Spleen (tissue), 11 donors: ENCODE data around the gene FAM237A. TPM values are rescaled to one million over a fixed set of nuclear protein-coding genes. Genes with fewer than 3 reads are reported as not detected.

Experiments used
- DNase-seq: peaks from one replicate; pipeline ENCODE4 v3.0.0-alpha.2; 2020
- H3K27ac ChIP-seq, 8 donors: fragments of 200-600 bp; sonication (generic) in 7 of 8; 1 replicate in 4 of 8; 2 replicates in 4 of 8; pipeline versions ENCODE4 v1.5.0 to v1.8.0; 2016 to 2021; ENCODE audit warnings: inconsistent platforms in 4 of 8, mild to moderate bottlenecking in 4 of 8, moderate library complexity in 1 of 8
- H3K27me3 ChIP-seq, 7 donors: fragments of 200-600 bp; sonication (generic) in 6 of 7; replicated peaks in 1 of 7; 1 replicate in 4 of 7; 2 replicates in 3 of 7; pipeline versions ENCODE4 v1.5.0 to v1.8.0; 2016 to 2021; ENCODE audit warnings: inconsistent platforms in 3 of 7, mild to moderate bottlenecking in 1 of 7
- H3K36me3 ChIP-seq, 6 donors: fragments of 200-600 bp; sonication (generic) in 5 of 6; 1 replicate in 4 of 6; 2 replicates in 2 of 6; pipeline versions ENCODE4 v1.5.0 to v1.8.0; 2016 to 2021; ENCODE audit warnings: inconsistent platforms in 2 of 6
- H3K4me1 ChIP-seq, 6 donors: fragments of 200-600 bp; sonication (generic) in 5 of 6; 1 replicate in 3 of 6; 2 replicates in 3 of 6; pipeline versions ENCODE4 v1.5.0 to v1.8.0; 2016 to 2021; ENCODE audit warnings: inconsistent platforms in 3 of 6
- H3K4me3 ChIP-seq, 8 donors: fragments of 200-600 bp; sonication (generic) in 7 of 8; 1 replicate in 4 of 8; 2 replicates in 4 of 8; pipeline versions ENCODE4 v1.5.0 to v1.8.0; 2016 to 2021; ENCODE audit warnings: inconsistent platforms in 4 of 8, mild to moderate bottlenecking in 4 of 8, moderate library complexity in 2 of 8
- H3K9me3 ChIP-seq, 8 donors: fragments of 200-600 bp; sonication (generic) in 7 of 8; 1 replicate in 4 of 8; 2 replicates in 4 of 8; pipeline versions ENCODE4 v1.5.0 to v1.8.0; 2016 to 2021; ENCODE audit warnings: inconsistent platforms in 4 of 8
- CTCF ChIP-seq, 11 experiments: fragments of 200-600 bp in 7 of 11; fragments of 450-650 bp in 4 of 11; sonication (generic) in 4 of 11; IDR thresholded peaks in 8 of 11; conservative IDR thresholded peaks in 3 of 11; 1 replicate in 7 of 11; 2 replicates in 4 of 11; pipeline versions ENCODE4 v1.4.0 to v1.8.0; 2016 to 2021; ENCODE audit warnings: antibody characterized with exemption in 11 of 11, inconsistent platforms in 4 of 11, mild to moderate bottlenecking in 1 of 11
- POLR2A ChIP-seq, 3 donors: fragments of 450-650 bp; IDR thresholded peaks; one replicate each; pipeline ENCODE4 v1.5.1; 2017; ENCODE audit warnings: antibody characterized with exemption in 3 of 3, mild to moderate bottlenecking in 1 of 3
- POLR2AphosphoS5 ChIP-seq, 3 donors: sonication (generic); formaldehyde crosslinking; IDR thresholded peaks; one replicate each; pipeline ENCODE4 v1.5.1; 2017; ENCODE audit warnings: antibody characterized with exemption in 3 of 3
- WGBS, 5 donors: extraction: QIAGEN DNeasy Blood & Tissue Kit in 3 of 5; methylation state at CpG; one replicate each; pipeline versions ENCODE4 v1.1.5 to v1.1.7; 2013 to 2018; 5-methylcytosine and 5-hydroxymethylcytosine counted together
- intact Hi-C: fragments of 100-400 bp; cut with DNase I; formaldehyde crosslinking; loops from one replicate; pipeline ENCODE4 v1.15.0; 2023; ENCODE audit warnings: low total_unique reads
- polyA plus RNA-seq, 3 donors: library from polyadenylated mRNA; stranded (reverse); fragments of 200-250 nt; gene quantifications; one replicate each; pipeline ENCODE4 v1.2.1, GENCODE V29; 2013
- total RNA-seq, 7 donors: library from RNA; depleted of rRNA in 3 of 7; stranded (reverse); fragments of >200 nt in 3 of 7; fragmentation: NEBNext Ultra II Directional in 4 of 7; extraction: Animal tissue kit (Norgen Biotek cat#: 25700) in 4 of 7; gene quantifications; one replicate each; pipeline versions ENCODE4 v1.1.0 to v1.2.1, GENCODE V29; 2016 to 2021
- donor health status: healthy with polysubstance abuse.
- donor health status: DM: no; HTN: no; CAD: no; lungs with moderate emphysema.
- donor health status: DM: no; HTN: no; CAD: no.
- donor health status: Bipolar disorder and iron deficiency.
- donor health status: healthy.
- donor health status: DM: no; HTN: no; CAD: no.
- donor health status: DM: yes; HTN: yes; CAD: no.

Gene FAM237A
- total and polyA plus RNA-seq, 10 donors = not detected

DNA sequence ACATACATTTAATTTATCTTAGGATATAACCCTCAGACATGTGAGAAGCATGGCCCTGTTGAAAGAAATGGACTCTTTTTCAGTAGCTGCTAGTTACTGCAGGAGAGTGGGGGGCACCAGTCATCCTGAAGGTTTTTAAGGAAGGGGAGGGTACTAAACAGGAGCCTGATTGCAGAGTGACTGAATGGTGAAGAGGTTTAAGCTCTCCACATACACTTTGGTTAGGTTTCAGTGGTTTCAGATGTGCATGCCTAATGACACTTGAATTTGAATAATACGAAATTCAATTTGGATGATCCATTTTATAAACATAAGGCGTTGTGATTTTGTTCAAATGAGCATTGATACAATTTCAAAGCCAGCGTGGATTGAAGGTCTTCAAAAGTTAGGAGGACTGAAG is 10.9 kb upstream of the FAM237A start:
- no peak for DNase-seq
- Histone ChIP-seq H3K27me3 (peaks cover 0 to 5% (median 0%) of the 10 kb centered on the region in 7 donors), H3K4me3 (no peak overlapping the region), H3K4me1 (no peaks in the 10 kb centered on the region), H3K9me3 (no peaks in the 10 kb centered on the region), H3K27ac (no peak overlapping the region), H3K36me3 (no peaks in the 10 kb centered on the region)
- no peak for TF ChIP-seq POLR2AphosphoS5 (IDR thresholded peaks at IDR 0.05)
- no peak for TF ChIP-seq CTCF (IDR thresholded peaks at IDR 0.05 in 8 of 11, conservative IDR thresholded peaks at IDR 0.05 in 3 of 11)
- TF ChIP-seq POLR2A (IDR thresholded peaks at IDR 0.05) = no peak
- 47 to 63% (median 53%) methylated on average over 3 of the region's 3 CpGs for WGBS, 5 donors
- intact Hi-C loops = no loop called here

DNA sequence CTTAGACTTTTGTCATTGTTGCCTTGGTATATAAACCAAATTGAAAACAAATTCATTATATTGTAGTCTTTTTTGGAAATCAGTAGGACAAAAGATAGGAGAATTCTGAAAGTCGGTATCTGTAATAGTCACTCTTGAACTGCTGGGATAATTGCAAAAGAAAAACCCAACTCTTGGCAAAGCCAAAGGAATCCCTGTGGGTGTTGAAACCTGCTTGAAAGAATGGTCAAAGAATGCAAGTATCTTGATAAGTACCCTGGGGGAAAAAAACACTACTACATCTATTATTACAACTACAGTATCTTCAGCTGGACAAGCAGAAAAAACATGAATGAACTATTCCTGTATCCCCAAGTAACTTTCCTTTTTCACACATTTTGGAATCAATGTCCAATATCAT is 7.3 kb upstream of the FAM237A start:
- H3K27ac ChIP-seq = no peak overlapping the region
- H3K27me3 ChIP-seq = peaks cover 0 to 8% (median 0%) of the 10 kb centered on the region in 7 donors
- WGBS, 5 donors = 70 to 85% (median 78%) methylated on average over 1 of the region's 1 CpG
- no peaks in the 10 kb centered on the region for H3K9me3 ChIP-seq
- intact Hi-C loops = no loop called here
- H3K4me1 ChIP-seq = no peaks in the 10 kb centered on the region
- no peak for DNase-seq
- TF ChIP-seq POLR2AphosphoS5 (IDR thresholded peaks at IDR 0.05) (no peak), POLR2A (IDR thresholded peaks at IDR 0.05) (no peak), CTCF (IDR thresholded peaks at IDR 0.05 in 8 of 11, conservative IDR thresholded peaks at IDR 0.05 in 3 of 11) (no peak)
- no peaks in the 10 kb centered on the region for H3K36me3 ChIP-seq
- H3K4me3 ChIP-seq = no peak overlapping the region

GRCh38 chr2:206639636-206640035 is 2.7 kb upstream of the FAM237A start:
- Histone ChIP-seq H3K4me1 (no peaks in the 10 kb centered on the region), H3K27me3 (peaks cover 0 to 50% (median 23%) of the 10 kb centered on the region in 7 donors), H3K36me3 (no peaks in the 10 kb centered on the region), H3K27ac (no peak overlapping the region), H3K9me3 (peaks cover 0 to 7% (median 0%) of the 10 kb centered on the region in 8 donors), H3K4me3 (no peak overlapping the region)
- no peak for DNase-seq
- TF ChIP-seq POLR2A (IDR thresholded peaks at IDR 0.05) (no peak), POLR2AphosphoS5 (IDR thresholded peaks at IDR 0.05) (no peak), CTCF (IDR thresholded peaks at IDR 0.05 in 8 of 11, conservative IDR thresholded peaks at IDR 0.05 in 3 of 11) (no peak)
- WGBS, 5 donors = 23 to 46% (median 33%) methylated on average over 2 of the region's 2 CpGs
- intact Hi-C loops = no loop called here

DNA sequence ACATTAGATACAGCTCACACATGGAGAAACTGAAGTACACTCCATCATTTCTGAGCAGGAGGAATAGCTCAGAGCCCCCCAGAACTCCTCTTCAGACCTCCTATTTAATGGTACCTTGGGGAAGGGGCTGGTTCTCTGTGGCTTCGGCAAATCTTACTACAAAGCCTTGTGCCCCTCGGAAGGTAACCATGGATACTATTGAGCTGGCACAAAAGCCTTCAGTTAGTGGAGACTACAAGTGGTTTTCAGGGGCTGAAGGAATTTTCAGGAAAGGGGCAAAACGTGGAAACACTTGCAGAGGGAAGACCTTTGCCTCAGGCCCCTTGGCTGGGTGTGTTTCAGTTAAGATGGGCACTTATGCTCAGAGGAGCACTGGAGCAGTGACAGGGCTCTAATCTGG is 1.1 kb upstream of the FAM237A start:
- no peak overlapping the region for H3K4me3 ChIP-seq
- H3K27ac ChIP-seq = no peak overlapping the region
- H3K36me3 ChIP-seq = no peaks in the 10 kb centered on the region
- intact Hi-C loops = no loop called here
- no peak for TF ChIP-seq CTCF (IDR thresholded peaks at IDR 0.05 in 8 of 11, conservative IDR thresholded peaks at IDR 0.05 in 3 of 11)
- TF ChIP-seq POLR2A (IDR thresholded peaks at IDR 0.05) = no peak
- TF ChIP-seq POLR2AphosphoS5 (IDR thresholded peaks at IDR 0.05) = no peak
- H3K4me1 ChIP-seq = no peaks in the 10 kb centered on the region
- DNase-seq = no peak
- WGBS, 5 donors = 38 to 54% (median 42%) methylated on average over 3 of the region's 3 CpGs
- peaks cover 0 to 7% (median 0%) of the 10 kb centered on the region in 8 donors for H3K9me3 ChIP-seq
- H3K27me3 ChIP-seq = peaks cover 0 to 59% (median 23%) of the 10 kb centered on the region in 7 donors
